ENCODE measurements around the gene EPO. TPM values are rescaled to one million over a fixed set of nuclear protein-coding genes. Genes with fewer than 3 reads are reported as not detected.
A peak's percentile ranks its signal among the peaks of the same experiment; 100 is the strongest.

The EPO gene
- total and polyA plus RNA-seq, 2 donors from 2014 or later, result not detected

GRCh38 chr7:100745184-100745583 lies 24.9 kb downstream of the EPO start:
- Histone ChIP-seq H3K4me3 (ENCODE audit: low read length in 3 of 3) (peak overlapping the region; percentile 18 to 62 (median 43)), H3K4me1 (ENCODE audit: control insufficient read depth in 2 of 3, insufficient read depth in 2 of 3, low read depth in 1 of 3, low read length in 3 of 3) (no peaks in the 10 kb centered on the region), H3K27me3 (ENCODE audit: control insufficient read depth, insufficient read depth, low read length) (no peaks in the 10 kb centered on the region), H3K9ac (ENCODE audit: low read length in 3 of 3) (peak overlapping the region in 1 of 3 donors; percentile 51), H3K9me3 (ENCODE audit: control insufficient read depth in 2 of 3, insufficient read depth in 1 of 3, low read length in 3 of 3) (no peaks in the 10 kb centered on the region), H3K36me3 (ENCODE audit: control insufficient read depth in 2 of 3, insufficient read depth in 3 of 3, low read length in 3 of 3) (no peaks in the 10 kb centered on the region), H3K27ac (ENCODE audit: low read depth in 2 of 2, low read length in 2 of 2) (no peak overlapping the region)
- TF ChIP-seq CTCF (IDR thresholded peaks at IDR 0.05; ENCODE audit: borderline replicate concordance, extremely low read depth, insufficient read depth), result no peak
- no peak for FAIRE-seq
- peak in 4 of 5 donors; percentile 62 to 78 (median 74) for DNase-seq
- intact Hi-C loops (cut with DNase I), result no loop called here

GRCh38 chr7:100752994-100753393 lies 32.7 kb downstream of the EPO start:
- Histone ChIP-seq H3K27ac (ENCODE audit: low read depth in 2 of 2, low read length in 2 of 2) (no peak overlapping the region), H3K36me3 (ENCODE audit: control insufficient read depth in 2 of 3, insufficient read depth in 3 of 3, low read length in 3 of 3) (no peaks in the 10 kb centered on the region), H3K4me1 (ENCODE audit: control insufficient read depth in 2 of 3, insufficient read depth in 2 of 3, low read depth in 1 of 3, low read length in 3 of 3) (no peaks in the 10 kb centered on the region), H3K4me3 (ENCODE audit: low read length in 3 of 3) (no peak overlapping the region), H3K9ac (ENCODE audit: low read length in 3 of 3) (no peak overlapping the region), H3K27me3 (ENCODE audit: control insufficient read depth, insufficient read depth, low read length) (no peaks in the 10 kb centered on the region), H3K9me3 (ENCODE audit: control insufficient read depth in 2 of 3, insufficient read depth in 1 of 3, low read length in 3 of 3) (no peaks in the 10 kb centered on the region)
- intact Hi-C loops (cut with DNase I), result no loop called here
- DNase-seq (no peak), FAIRE-seq (no peak)
- no peak for TF ChIP-seq CTCF (IDR thresholded peaks at IDR 0.05; ENCODE audit: borderline replicate concordance, extremely low read depth, insufficient read depth)

- intact Hi-C loops (cut with DNase I), result no loop called here
- no peaks in the 10 kb centered on the region for H3K9me3 ChIP-seq (ENCODE audit: control insufficient read depth in 2 of 3, insufficient read depth in 1 of 3, low read length in 3 of 3)
- DNase-seq (no peak), FAIRE-seq (no peak)
- H3K9ac ChIP-seq (ENCODE audit: low read length in 3 of 3), result no peak overlapping the region
- no peaks in the 10 kb centered on the region for H3K4me1 ChIP-seq (ENCODE audit: control insufficient read depth in 2 of 3, insufficient read depth in 2 of 3, low read depth in 1 of 3, low read length in 3 of 3)
- TF ChIP-seq CTCF (IDR thresholded peaks at IDR 0.05; ENCODE audit: borderline replicate concordance, extremely low read depth, insufficient read depth), result no peak
- no peaks in the 10 kb centered on the region for H3K36me3 ChIP-seq (ENCODE audit: control insufficient read depth in 2 of 3, insufficient read depth in 3 of 3, low read length in 3 of 3)
- H3K4me3 ChIP-seq (ENCODE audit: low read length in 3 of 3), result no peak overlapping the region
- H3K27me3 ChIP-seq (ENCODE audit: control insufficient read depth, insufficient read depth, low read length), result no peaks in the 10 kb centered on the region
- H3K27ac ChIP-seq (ENCODE audit: low read depth in 2 of 2, low read length in 2 of 2), result no peak overlapping the region
These were observed 33.5 kb downstream of the EPO start for GRCh38 chr7:100753750-100754149.

All from kidney (tissue), 14 donors.